MCF 10A (cell line): ENCODE results near the gene CRAMP1. TPM values are rescaled to one million over a fixed set of nuclear protein-coding genes. Genes with fewer than 3 reads are reported as not detected.
A peak's percentile ranks its signal among the peaks of the same experiment; 100 is the strongest.

ENCODE experiments used
- BruUV-seq: library from RNA; stranded (reverse); fragments of 400-500 nt; replicated peaks from 2 replicates; lab custom pipeline; 2021; lab: Mats Ljungman, UMichigan
- CTCF ChIA-PET: fragments of 300-600 bp; sonication (Branson Sonifier 250); formaldehyde crosslinking; extraction: SDS; loops from one replicate; lab custom pipeline; 2021; ENCODE audit warnings: antibody characterized with exemption, inconsistent platforms; lab: Yijun Ruan, JAX
- POLR2A ChIA-PET: fragments of 300-600, 350-650 bp; sonication (Branson Sonifier 250); formaldehyde crosslinking; extraction: SDS; loops from one replicate; lab custom pipeline; 2020; ENCODE audit warnings: antibody characterized with exemption, inconsistent platforms; lab: Yijun Ruan, JAX
- DNase-seq: peaks from one replicate; pipeline ENCODE4 v3.0.0-alpha.2; 2018; ENCODE audit not compliant: unreplicated experiment
- H3K27ac Mint-ChIP-seq: one replicate; pipeline ENCODE4 v1.8.0; 2022; ENCODE audit warnings: mild to moderate bottlenecking, low read depth, mixed read lengths; ENCODE audit not compliant: unreplicated experiment
- H3K27me3 Mint-ChIP-seq: one replicate; pipeline ENCODE4 v1.8.0; 2022; ENCODE audit warnings: mixed read lengths; ENCODE audit not compliant: insufficient read depth, unreplicated experiment
- H3K36me3 Mint-ChIP-seq: one replicate; pipeline ENCODE4 v1.8.0; 2022; ENCODE audit warnings: mild to moderate bottlenecking, moderate library complexity, mixed read lengths; ENCODE audit not compliant: insufficient read depth, unreplicated experiment
- H3K4me1 Mint-ChIP-seq: one replicate; pipeline ENCODE4 v1.8.0; 2022; ENCODE audit warnings: mixed read lengths; ENCODE audit not compliant: insufficient read depth, unreplicated experiment
- H3K4me3 Mint-ChIP-seq: one replicate; pipeline ENCODE4 v1.8.0; 2022; ENCODE audit warnings: mild to moderate bottlenecking, moderate library complexity, mixed read lengths; ENCODE audit not compliant: unreplicated experiment
- H3K9me3 Mint-ChIP-seq: one replicate; pipeline ENCODE4 v1.8.0; 2022; ENCODE audit warnings: mixed read lengths; ENCODE audit not compliant: unreplicated experiment
- intact Hi-C: fragments of 100-400 bp; cut with micrococcal nuclease; formaldehyde crosslinking; loops from 2 replicates; pipeline ENCODE4 v1.14.1; 2022
- total RNA-seq: library from RNA; stranded (reverse); gene quantifications from 2 replicates; pipeline ENCODE4 v1.2.3, GENCODE V29; 2022
- TF ChIP-seq, protein P1 (sequence below): fragments of 200-600 bp; IDR thresholded peaks from one replicate; pipeline ENCODE4 v1.8.0; 2022; ENCODE audit warnings: antibody characterized with exemption, mild to moderate bottlenecking; ENCODE audit not compliant: unreplicated experiment

The CRAMP1 gene
- total RNA-seq, 1 experiment from 2014 or later: 26.3 TPM

DNA sequence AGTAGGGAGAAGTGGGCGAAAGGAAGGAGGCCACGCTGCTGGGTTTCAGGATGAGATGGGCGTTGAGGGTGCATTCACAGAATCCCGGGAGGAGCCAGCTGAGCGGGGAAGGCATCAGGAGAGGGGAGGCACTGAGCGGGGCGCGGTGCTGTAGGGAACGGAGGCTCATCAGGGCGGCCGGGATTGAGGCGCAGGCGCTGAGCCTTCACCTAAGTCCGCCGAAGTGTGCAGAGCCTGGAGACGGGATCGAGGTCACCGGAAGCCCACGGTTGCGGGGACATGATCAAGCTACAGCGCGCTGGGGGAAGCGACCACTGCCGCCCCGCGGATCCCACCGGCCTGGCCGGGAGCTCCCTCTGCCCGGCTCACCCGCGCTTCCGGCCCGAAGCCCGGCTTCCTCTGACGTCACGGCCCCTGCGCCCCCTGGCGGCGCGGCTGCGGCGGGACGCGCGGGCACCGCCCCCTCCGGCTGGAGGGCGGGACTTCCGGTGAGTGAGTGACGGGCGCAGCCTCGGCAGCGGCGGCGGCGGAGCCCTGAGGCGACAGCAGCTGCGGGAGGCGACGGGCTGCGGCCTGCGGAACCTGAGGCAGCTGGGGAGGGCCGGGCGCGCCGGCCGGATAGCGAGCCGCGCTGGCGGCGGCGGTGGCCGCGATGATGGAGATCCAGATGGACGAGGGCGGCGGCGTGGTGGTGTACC lies 93.7 kb downstream of the CRAMP1 start, which contains the start of gene MAPK8IP3:
Gene MAPK8IP3 (plus strand): TSS at position 508 of the 698 bp plus-strand sequence. CDS start 145 bp downstream, at position 653.
- DNase-seq: peak; percentile 85
- Mint-ChIP-seq H3K36me3 (peaks cover 41% of the 10 kb centered on the region), H3K27ac (peak within 1 kb of the TSS; percentile 87), H3K4me3 (peak within 1 kb of the TSS; percentile 83), H3K27me3 (no peaks in the 10 kb centered on the region), H3K4me1 (peaks cover 18% of the 10 kb centered on the region), H3K9me3 (no peaks in the 10 kb centered on the region)
- POLR2A ChIA-PET: interaction anchor here (0.6 to 4.8 kb wide), 32 partner anchors 10 to 1428 kb away, joined by 3 to 130 read pairs (median 6); partner anchors contain the start of genes CRAMP1, EME2, FAHD1 and IFT140
- CTCF ChIA-PET: interaction anchor here (0.7 to 2.5 kb wide), 19 partner anchors 9 to 115 kb away, joined by 3 to 17 read pairs (median 5); partner anchors contain the start of gene JPT2
- no TSS peak for BruUV-seq
- TF ChIP-seq, protein P1, sequence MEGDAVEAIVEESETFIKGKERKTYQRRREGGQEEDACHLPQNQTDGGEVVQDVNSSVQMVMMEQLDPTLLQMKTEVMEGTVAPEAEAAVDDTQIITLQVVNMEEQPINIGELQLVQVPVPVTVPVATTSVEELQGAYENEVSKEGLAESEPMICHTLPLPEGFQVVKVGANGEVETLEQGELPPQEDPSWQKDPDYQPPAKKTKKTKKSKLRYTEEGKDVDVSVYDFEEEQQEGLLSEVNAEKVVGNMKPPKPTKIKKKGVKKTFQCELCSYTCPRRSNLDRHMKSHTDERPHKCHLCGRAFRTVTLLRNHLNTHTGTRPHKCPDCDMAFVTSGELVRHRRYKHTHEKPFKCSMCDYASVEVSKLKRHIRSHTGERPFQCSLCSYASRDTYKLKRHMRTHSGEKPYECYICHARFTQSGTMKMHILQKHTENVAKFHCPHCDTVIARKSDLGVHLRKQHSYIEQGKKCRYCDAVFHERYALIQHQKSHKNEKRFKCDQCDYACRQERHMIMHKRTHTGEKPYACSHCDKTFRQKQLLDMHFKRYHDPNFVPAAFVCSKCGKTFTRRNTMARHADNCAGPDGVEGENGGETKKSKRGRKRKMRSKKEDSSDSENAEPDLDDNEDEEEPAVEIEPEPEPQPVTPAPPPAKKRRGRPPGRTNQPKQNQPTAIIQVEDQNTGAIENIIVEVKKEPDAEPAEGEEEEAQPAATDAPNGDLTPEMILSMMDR: peak; percentile 90
- intact Hi-C loops: loop anchor here (1.0 to 10.0 kb wide), 3 partner anchors 28 to 281 kb away; partner anchors contain the start of genes CRAMP1, IFT140, JPT2 and UQCC4

DNA sequence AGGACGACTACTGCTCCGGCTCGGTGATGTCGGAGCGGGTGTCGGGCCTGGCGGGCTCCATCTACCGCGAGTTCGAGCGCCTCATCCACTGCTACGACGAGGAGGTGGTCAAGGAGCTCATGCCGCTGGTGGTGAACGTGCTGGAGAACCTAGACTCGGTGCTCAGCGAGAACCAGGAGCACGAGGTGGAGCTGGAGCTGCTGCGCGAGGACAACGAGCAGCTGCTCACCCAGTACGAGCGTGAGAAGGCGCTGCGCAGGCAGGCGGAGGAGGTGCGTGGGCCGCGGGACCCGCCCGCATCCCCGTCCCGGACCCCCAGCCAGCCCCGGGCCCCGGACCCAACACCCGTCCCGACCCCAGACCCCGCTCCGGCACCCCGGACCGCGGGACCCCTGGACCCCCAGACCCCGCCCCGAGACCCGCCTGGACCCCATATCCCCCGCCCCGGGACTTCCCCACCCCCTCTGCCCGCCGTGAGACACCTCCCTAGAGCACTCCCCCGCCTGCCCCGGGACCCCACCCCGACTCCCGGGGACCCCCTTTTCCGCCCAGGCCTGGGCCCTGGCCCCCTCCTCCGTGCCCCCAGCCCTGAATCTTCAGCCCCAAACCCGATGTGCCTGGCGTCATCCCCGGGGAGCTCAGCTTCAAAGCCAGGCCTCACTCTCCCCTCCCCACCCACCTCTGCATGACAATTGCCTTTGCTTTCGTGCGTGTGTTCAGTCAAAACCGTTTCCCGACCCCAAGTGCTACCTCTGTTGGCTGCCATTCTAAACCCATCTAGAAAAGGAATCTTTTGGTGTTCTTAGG lies 94.4 kb downstream of the CRAMP1 start:
- Mint-ChIP-seq H3K4me1 (peaks cover 11% of the 10 kb centered on the region), H3K27me3 (no peaks in the 10 kb centered on the region), H3K4me3 (peak overlapping the region; percentile 83), H3K27ac (peak overlapping the region; percentile 81), H3K36me3 (peaks cover 34% of the 10 kb centered on the region), H3K9me3 (no peaks in the 10 kb centered on the region)
- no TSS peak for BruUV-seq
- intact Hi-C loops: loop anchor here (1.0 to 10.0 kb wide), 3 partner anchors 65 to 282 kb away; partner anchors contain the start of genes CRAMP1, IFT140, NME3 and UQCC4
- ChIA-PET CTCF (interaction anchor here (0.6 to 2.5 kb wide), 22 partner anchors 9 to 115 kb away, joined by 3 to 17 read pairs (median 4); partner anchors contain the start of genes CRAMP1, IFT140 and JPT2), POLR2A (interaction anchor here (0.6 to 4.8 kb wide), 29 partner anchors 9 to 1427 kb away, joined by 3 to 130 read pairs (median 6); partner anchors contain the start of genes CRAMP1, EME2, FAHD1 and IFT140)
- no peak for DNase-seq
- TF ChIP-seq, protein P1: no peak

DNA sequence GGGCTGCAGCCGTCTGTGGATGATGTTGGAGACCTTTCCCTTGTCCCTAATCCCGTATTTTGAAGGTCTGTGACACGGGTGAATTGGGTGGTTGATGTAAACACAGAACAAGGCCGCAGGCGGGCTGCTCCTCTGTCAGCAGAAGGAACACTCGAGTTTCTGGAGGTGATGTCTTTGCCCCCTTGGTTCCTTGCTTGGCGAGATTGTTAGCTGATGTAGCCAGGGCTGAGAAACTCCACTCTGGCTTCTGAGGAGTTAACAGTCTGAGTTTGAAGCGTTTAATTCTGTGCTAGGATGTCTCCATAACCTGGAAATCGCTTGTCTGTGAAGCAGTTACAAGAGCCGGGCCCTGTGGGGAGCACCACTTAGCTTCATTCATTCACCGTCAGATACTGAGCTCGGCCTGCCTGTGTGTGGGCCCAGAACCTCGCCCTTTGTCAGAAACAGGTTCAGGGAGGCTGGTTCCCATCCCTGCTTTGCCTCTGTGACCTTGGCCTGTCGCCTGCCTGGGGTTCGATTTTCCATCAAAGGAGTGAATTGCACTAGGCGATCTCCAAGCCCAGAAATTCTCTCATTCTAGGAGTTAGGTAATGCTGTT lies 95.1 kb downstream of the CRAMP1 start:
- POLR2A ChIA-PET: interaction anchor here (0.6 to 4.8 kb wide), 14 partner anchors 11 to 629 kb away, joined by 3 to 130 read pairs (median 7); partner anchors contain the start of genes CRAMP1, EME2, IFT140 and JPT2
- Mint-ChIP-seq H3K9me3 (no peaks in the 10 kb centered on the region), H3K27me3 (no peaks in the 10 kb centered on the region), H3K4me1 (peaks cover 9% of the 10 kb centered on the region), H3K4me3 (peak overlapping the region; percentile 83), H3K27ac (peak overlapping the region; percentile 81), H3K36me3 (peaks cover 28% of the 10 kb centered on the region)
- TF ChIP-seq, protein P1: no peak
- DNase-seq: peak; percentile 43
- intact Hi-C loops: loop anchor here (1.0 to 10.0 kb wide), 3 partner anchors 64 to 282 kb away; partner anchors contain the start of genes CRAMP1, IFT140, NME3 and UQCC4
- CTCF ChIA-PET: interaction anchor here (0.5 to 2.7 kb wide), 14 partner anchors 12 to 433 kb away, joined by 3 to 17 read pairs (median 4); partner anchors contain the start of genes CRAMP1, IFT140, JPT2 and NUBP2
- BruUV-seq: TSS peak; percentile 20
